CD8-positive, alpha-beta memory T cell (primary cell): Measurements from ENCODE around the gene TNFSF4. TPM values are rescaled to one million over a fixed set of nuclear protein-coding genes. Genes with fewer than 3 reads are reported as not detected.
"Not testable (repeated sequence)": the region's sequence is repeated elsewhere in the genome, so short reads cannot be mapped to it uniquely, and the experiment has no call there.

Experiments
- CTCF ChIA-PET: fragments of 350-600 bp; sonication (Branson Sonifier 250); formaldehyde crosslinking; loops from one replicate; lab custom pipeline; 2021; ENCODE audit warnings: antibody characterized with exemption; lab: Charles Lee
- POLR2A ChIA-PET: fragments of 350-600 bp; sonication (Branson Sonifier 250); formaldehyde crosslinking; loops from one replicate; lab custom pipeline; 2021; ENCODE audit warnings: antibody characterized with exemption; lab: Charles Lee
- DNase-seq, 5 donors: peaks; one replicate each; pipeline versions ENCODE4 v3.0.0 to v3.0.0-alpha.2; 2020 to 2022; ENCODE audit warnings: mixed read lengths in 1 of 5
- H3K27ac ChIP-seq: one replicate; pipeline ENCODE4 v1.7.0; 2013; ENCODE audit warnings: low read depth, mild to moderate bottlenecking, low read length, moderate library complexity
- H3K27me3 ChIP-seq: 2 replicates; pipeline ENCODE4 v1.7.0; 2013; ENCODE audit warnings: low read length, mild to moderate bottlenecking; ENCODE audit not compliant: insufficient read depth, poor library complexity, severe bottlenecking
- H3K36me3 ChIP-seq: 2 replicates; pipeline ENCODE4 v1.7.0; 2013; ENCODE audit warnings: mild to moderate bottlenecking, low read length, moderate library complexity; ENCODE audit not compliant: insufficient read depth
- H3K4me1 ChIP-seq: 2 replicates; pipeline ENCODE4 v1.7.0; 2013; ENCODE audit warnings: mild to moderate bottlenecking, low read length, moderate library complexity; ENCODE audit not compliant: insufficient read depth
- H3K4me3 ChIP-seq: 2 replicates; pipeline ENCODE4 v1.7.0; 2013; ENCODE audit warnings: mild to moderate bottlenecking, low read length
- H3K9me3 ChIP-seq: 2 replicates; pipeline ENCODE4 v1.7.0; 2013; ENCODE audit warnings: mild to moderate bottlenecking, low read length
- H3K27ac Mint-ChIP-seq, 8 donors: one replicate each; pipeline ENCODE4 v1.8.0; 2020 to 2021; ENCODE audit warnings: mixed read lengths in 8 of 8, mild to moderate bottlenecking in 6 of 8, inconsistent platforms in 3 of 8, moderate library complexity in 3 of 8
- H3K27me3 Mint-ChIP-seq, 2 donors: one replicate each; pipeline ENCODE4 v1.8.0; 2020 to 2021; ENCODE audit warnings: mixed read lengths in 2 of 2, mild to moderate bottlenecking in 1 of 2, moderate library complexity in 1 of 2
- H3K36me3 Mint-ChIP-seq, 3 donors: one replicate each; pipeline ENCODE4 v1.8.0; 2020 to 2021; ENCODE audit warnings: mixed read lengths in 3 of 3, inconsistent platforms in 1 of 3, mild to moderate bottlenecking in 1 of 3
- H3K4me1 Mint-ChIP-seq, 3 donors: one replicate each; pipeline ENCODE4 v1.8.0; 2020 to 2021; ENCODE audit warnings: mixed read lengths in 3 of 3, inconsistent platforms in 1 of 3, mild to moderate bottlenecking in 1 of 3
- H3K4me3 Mint-ChIP-seq, 7 donors: one replicate each; pipeline ENCODE4 v1.8.0; 2020 to 2021; ENCODE audit warnings: mixed read lengths in 7 of 7, mild to moderate bottlenecking in 6 of 7, moderate library complexity in 4 of 7, inconsistent platforms in 2 of 7
- H3K9me3 Mint-ChIP-seq, 5 donors: one replicate each; pipeline ENCODE4 v1.8.0; 2020 to 2022; ENCODE audit warnings: mixed read lengths in 5 of 5, mild to moderate bottlenecking in 3 of 5, moderate library complexity in 2 of 5, inconsistent platforms in 1 of 5
- polyA plus RNA-seq: library from polyadenylated mRNA; unstranded; fragments of 300-500 nt; fragmentation: Illumina TruSeq; gene quantifications from one replicate; pipeline ENCODE4 v1.2.3, GENCODE V29; 2021
- total RNA-seq, 2 experiments: library from RNA; stranded (reverse); gene quantifications; one replicate each; pipeline ENCODE4 v1.2.3, GENCODE V29; 2021

The TNFSF4 gene
- total and polyA plus RNA-seq, 3 experiments from 2014 or later, result 0.64 to 28.4 (median 27.7) TPM

DNA sequence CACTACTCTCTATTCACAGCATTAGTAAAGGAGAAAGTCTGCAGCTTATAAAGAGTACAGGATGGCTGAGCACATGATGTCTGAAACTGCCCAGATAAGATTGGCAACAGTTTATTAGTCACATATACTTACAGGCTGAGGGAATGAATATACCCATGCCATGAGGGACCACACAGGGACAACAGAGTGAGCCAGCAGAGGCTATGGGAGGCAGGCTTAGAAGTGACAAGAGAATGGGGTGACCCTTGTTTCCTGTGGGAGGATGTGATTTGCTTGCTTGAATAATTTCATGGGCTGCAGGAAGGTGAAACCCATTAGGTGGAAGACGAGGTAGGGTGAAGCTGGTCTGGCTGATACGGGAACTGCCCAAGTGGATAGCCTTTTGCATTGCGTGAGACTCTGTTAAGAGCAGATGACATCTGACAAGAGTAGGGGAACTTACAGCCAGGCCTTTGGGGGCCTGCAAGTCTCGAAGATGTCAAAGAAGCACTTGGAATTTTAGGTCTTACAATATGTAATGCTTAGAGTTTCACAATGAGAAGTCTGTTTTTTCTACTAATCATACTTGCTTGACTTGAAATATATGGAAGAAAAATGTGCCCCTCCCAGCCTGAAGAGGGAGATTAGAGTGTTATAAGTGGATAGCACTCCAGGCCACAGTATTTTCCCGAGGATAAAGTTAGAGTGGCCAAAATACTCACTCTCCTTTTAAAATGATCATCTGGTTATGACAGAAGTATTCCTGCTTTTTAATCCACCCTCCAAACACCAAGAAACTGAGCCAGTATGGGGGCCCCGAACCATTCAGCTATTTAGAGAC is 34.6 kb upstream of the TNFSF4 start:
- ChIA-PET CTCF (no interaction called here), POLR2A (no interaction called here)
- no peaks in the 10 kb centered on the region for H3K27me3 ChIP-seq
- DNase-seq, result no peak
- no peaks in the 10 kb centered on the region for H3K4me1 ChIP-seq
- no peak overlapping the region for H3K4me3 ChIP-seq
- peaks cover 0 to 2% of the 10 kb centered on the region in 2 donors for H3K27me3 Mint-ChIP-seq
- H3K36me3 ChIP-seq, result no peaks in the 10 kb centered on the region
- H3K36me3 Mint-ChIP-seq, result peaks cover 16 to 67% (median 29%) of the 10 kb centered on the region in 3 donors
- H3K9me3 ChIP-seq, result peaks cover 8% of the 10 kb centered on the region
- H3K4me3 Mint-ChIP-seq, result no peak overlapping the region
- H3K27ac Mint-ChIP-seq, result no peak overlapping the region
- no peak overlapping the region for H3K27ac ChIP-seq
- no peaks in the 10 kb centered on the region for H3K4me1 Mint-ChIP-seq
- peaks cover 18 to 38% (median 35%) of the 10 kb centered on the region in 5 donors for H3K9me3 Mint-ChIP-seq

DNA sequence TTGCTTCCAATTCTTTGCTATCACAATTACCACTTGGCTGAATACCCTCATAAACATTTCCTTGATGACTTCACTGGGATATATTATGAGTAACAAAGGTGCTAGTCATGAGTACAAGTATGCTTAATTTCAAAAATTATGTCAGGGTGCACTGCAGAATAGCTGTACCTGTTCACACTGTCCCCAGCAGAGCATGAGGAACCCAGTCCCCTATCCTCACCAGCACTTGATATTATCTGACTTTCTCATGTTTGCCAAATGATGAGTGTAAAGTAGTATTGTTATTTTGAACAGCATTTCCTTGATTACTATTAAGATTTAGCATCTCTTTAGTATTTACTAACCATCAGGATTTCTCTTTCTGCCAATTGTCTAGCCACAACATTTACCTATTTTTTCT is 33.5 kb upstream of the TNFSF4 start:
- CTCF ChIA-PET, result no interaction called here
- Mint-ChIP-seq H3K27me3 (peaks cover 0 to 2% of the 10 kb centered on the region in 2 donors), H3K4me3 (no peak overlapping the region), H3K9me3 (peaks cover 18 to 38% (median 36%) of the 10 kb centered on the region in 5 donors), H3K27ac (no peak overlapping the region), H3K36me3 (peaks cover 18 to 75% (median 29%) of the 10 kb centered on the region in 3 donors), H3K4me1 (no peaks in the 10 kb centered on the region)
- DNase-seq, result no peak
- POLR2A ChIA-PET, result no interaction called here
- peaks cover 8% of the 10 kb centered on the region for H3K9me3 ChIP-seq
- no peak overlapping the region for H3K4me3 ChIP-seq
- H3K27ac ChIP-seq, result no peak overlapping the region
- no peaks in the 10 kb centered on the region for H3K4me1 ChIP-seq
- H3K27me3 ChIP-seq, result no peaks in the 10 kb centered on the region
- no peaks in the 10 kb centered on the region for H3K36me3 ChIP-seq

DNA sequence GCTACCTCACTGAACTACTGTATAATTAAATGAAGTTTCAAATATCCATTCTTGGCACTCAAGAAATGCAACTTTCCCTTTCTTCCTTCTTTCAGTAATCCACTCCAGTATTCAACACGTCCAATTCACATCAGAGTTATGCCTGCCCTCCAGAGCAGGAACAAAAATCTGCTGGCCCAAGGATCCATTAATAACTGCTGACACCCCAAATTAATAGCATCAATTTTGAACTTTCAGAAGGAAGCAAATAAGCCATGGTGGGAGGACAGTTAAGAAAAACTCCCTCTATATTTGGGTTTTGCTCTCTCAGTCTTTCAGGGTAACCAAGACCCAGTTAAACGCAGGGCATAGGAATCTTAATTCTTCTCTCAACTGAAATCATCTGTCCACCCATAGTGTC is 31.9 kb upstream of the TNFSF4 start:
- H3K27ac Mint-ChIP-seq, result no peak overlapping the region
- Histone ChIP-seq H3K27me3 (no peaks in the 10 kb centered on the region), H3K4me1 (no peaks in the 10 kb centered on the region), H3K9me3 (peaks cover 8% of the 10 kb centered on the region), H3K4me3 (no peak overlapping the region), H3K36me3 (no peaks in the 10 kb centered on the region), H3K27ac (no peak overlapping the region)
- H3K36me3 Mint-ChIP-seq, result peaks cover 16 to 78% (median 29%) of the 10 kb centered on the region in 3 donors
- ChIA-PET POLR2A (interaction anchor here (0.6 kb wide), 1 partner anchor 67 kb away, joined by 3 read pairs; no protein-coding TSS in a partner anchor), CTCF (no interaction called here)
- peaks cover 0 to 2% of the 10 kb centered on the region in 2 donors for H3K27me3 Mint-ChIP-seq
- no peaks in the 10 kb centered on the region for H3K4me1 Mint-ChIP-seq
- peaks cover 18 to 40% (median 30%) of the 10 kb centered on the region in 5 donors for H3K9me3 Mint-ChIP-seq
- H3K4me3 Mint-ChIP-seq, result no peak overlapping the region
- no peak for DNase-seq

DNA sequence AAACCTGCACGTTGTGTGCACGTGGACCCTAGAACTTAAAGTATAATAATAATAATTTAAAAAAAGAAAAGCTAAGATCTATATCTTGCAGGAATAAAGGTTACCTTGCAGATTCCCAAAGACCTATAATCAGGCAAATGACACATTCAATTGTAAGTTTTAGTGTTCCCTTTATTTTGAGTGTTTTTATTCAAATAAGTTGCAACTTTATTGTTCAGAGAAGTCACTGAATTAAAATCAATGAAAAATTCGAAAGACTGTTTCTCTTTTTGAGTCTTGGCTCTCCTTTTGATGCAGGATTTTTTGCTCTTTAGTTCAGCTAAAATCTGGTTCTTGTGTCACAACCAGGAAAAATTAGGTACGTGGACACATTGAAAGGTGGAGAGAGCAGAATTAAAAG is 27.8 kb upstream of the TNFSF4 start:
- H3K4me3 Mint-ChIP-seq, result no peak overlapping the region
- Histone ChIP-seq H3K4me3 (no peak overlapping the region), H3K27me3 (no peaks in the 10 kb centered on the region), H3K36me3 (no peaks in the 10 kb centered on the region), H3K4me1 (no peaks in the 10 kb centered on the region), H3K9me3 (no peaks in the 10 kb centered on the region), H3K27ac (no peak overlapping the region)
- no peak for DNase-seq
- ChIA-PET CTCF (no interaction called here), POLR2A (no interaction called here)
- H3K36me3 Mint-ChIP-seq, result peaks cover 10 to 72% (median 16%) of the 10 kb centered on the region in 3 donors
- no peaks in the 10 kb centered on the region for H3K4me1 Mint-ChIP-seq
- H3K9me3 Mint-ChIP-seq, result peaks cover 3 to 25% (median 10%) of the 10 kb centered on the region in 5 donors
- H3K27me3 Mint-ChIP-seq, result no peaks in the 10 kb centered on the region
- no peak overlapping the region for H3K27ac Mint-ChIP-seq

DNA sequence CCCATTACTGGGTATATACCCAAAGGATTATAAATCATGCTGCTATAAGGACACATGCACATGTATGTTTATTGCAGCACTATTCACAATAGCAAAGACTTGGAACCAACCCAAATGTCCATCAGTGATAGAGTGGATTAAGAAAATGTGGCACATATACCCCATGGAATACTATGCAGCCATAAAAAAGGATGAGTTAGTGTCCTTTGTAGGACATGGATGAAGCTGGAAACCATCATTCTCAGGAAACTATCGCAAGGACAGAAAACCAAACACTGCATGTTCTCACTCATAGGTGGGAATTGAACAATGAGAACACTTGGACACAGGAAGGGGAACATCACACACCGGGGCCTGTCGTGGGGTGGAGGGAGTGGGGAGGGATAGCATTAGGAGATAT is 27.3 kb upstream of the TNFSF4 start:
- H3K36me3 ChIP-seq, H3K27ac ChIP-seq, H3K4me3 ChIP-seq, H3K27me3 ChIP-seq, H3K27ac Mint-ChIP-seq, H3K4me3 Mint-ChIP-seq, H3K4me1 Mint-ChIP-seq, DNase-seq, CTCF ChIA-PET, H3K27me3 Mint-ChIP-seq, H3K4me1 ChIP-seq, H3K9me3 ChIP-seq, POLR2A ChIA-PET: not testable (repeated sequence)
- Mint-ChIP-seq H3K9me3 (peaks cover 3 to 28% (median 12%) of the 10 kb centered on the region in 5 donors), H3K36me3 (peaks cover 10 to 75% (median 16%) of the 10 kb centered on the region in 3 donors)

DNA sequence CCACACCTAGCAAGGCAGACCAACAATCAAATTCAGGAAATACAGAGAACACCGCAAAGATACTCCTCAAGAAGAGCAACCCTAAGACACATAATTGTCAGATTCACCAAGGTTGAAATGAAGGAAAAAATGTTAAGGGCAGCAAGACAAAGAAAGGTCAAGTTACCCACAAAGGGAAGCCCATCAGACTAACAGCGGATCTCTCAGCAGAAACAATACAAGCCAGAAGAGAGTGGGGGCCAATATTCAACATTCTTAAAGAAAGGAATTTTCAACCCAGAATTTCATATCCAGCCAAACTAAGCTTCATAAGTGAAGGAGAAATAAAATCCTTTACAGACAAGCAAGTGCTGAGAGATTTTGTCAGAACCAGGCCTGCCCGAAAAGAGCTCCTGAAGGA is 21.9 kb upstream of the TNFSF4 start:
- H3K27ac Mint-ChIP-seq, H3K9me3 ChIP-seq, POLR2A ChIA-PET, DNase-seq, H3K4me3 Mint-ChIP-seq, H3K36me3 ChIP-seq, H3K4me1 ChIP-seq, H3K4me3 ChIP-seq, H3K27me3 ChIP-seq, H3K27me3 Mint-ChIP-seq, H3K27ac ChIP-seq, CTCF ChIA-PET: not testable (repeated sequence)
- H3K4me1 Mint-ChIP-seq, result peaks cover 0 to 12% (median 2%) of the 10 kb centered on the region in 3 donors
- peaks cover 6 to 63% (median 16%) of the 10 kb centered on the region in 3 donors for H3K36me3 Mint-ChIP-seq
- peaks cover 3 to 32% (median 21%) of the 10 kb centered on the region in 5 donors for H3K9me3 Mint-ChIP-seq

DNA sequence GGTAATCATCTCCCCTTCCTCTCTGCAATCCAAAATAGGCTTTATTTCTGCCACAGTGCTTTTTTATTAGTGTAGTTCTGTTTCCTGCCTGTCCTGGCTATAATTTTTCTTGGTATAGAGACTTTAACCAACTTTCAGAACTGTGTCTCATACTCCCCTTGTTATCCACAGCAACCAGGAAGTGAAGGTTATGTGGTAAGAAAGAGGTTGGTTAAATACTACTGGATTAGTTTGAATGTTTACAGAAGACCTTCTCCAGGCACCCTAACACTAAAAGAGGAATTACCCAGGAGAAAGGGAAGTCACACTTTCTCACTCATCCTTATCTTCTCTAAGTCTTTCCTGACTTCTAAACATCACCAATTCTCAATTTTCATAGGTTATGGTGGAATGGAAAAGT is 17.8 kb upstream of the TNFSF4 start:
- POLR2A ChIA-PET, result no interaction called here
- Mint-ChIP-seq H3K27ac (peak overlapping the region in 1 of 8 donors; percentile 75), H3K4me3 (no peak overlapping the region), H3K36me3 (peaks cover 6 to 46% (median 9%) of the 10 kb centered on the region in 3 donors), H3K9me3 (peaks cover under 1 to 16% (median 12%) of the 10 kb centered on the region in 5 donors), H3K27me3 (no peaks in the 10 kb centered on the region), H3K4me1 (peaks cover 0 to 19% (median 4%) of the 10 kb centered on the region in 3 donors)
- Histone ChIP-seq H3K36me3 (no peaks in the 10 kb centered on the region), H3K9me3 (no peaks in the 10 kb centered on the region), H3K27me3 (no peaks in the 10 kb centered on the region), H3K4me3 (no peak overlapping the region), H3K4me1 (no peaks in the 10 kb centered on the region), H3K27ac (no peak overlapping the region)
- no peak for DNase-seq
- CTCF ChIA-PET, result no interaction called here

DNA sequence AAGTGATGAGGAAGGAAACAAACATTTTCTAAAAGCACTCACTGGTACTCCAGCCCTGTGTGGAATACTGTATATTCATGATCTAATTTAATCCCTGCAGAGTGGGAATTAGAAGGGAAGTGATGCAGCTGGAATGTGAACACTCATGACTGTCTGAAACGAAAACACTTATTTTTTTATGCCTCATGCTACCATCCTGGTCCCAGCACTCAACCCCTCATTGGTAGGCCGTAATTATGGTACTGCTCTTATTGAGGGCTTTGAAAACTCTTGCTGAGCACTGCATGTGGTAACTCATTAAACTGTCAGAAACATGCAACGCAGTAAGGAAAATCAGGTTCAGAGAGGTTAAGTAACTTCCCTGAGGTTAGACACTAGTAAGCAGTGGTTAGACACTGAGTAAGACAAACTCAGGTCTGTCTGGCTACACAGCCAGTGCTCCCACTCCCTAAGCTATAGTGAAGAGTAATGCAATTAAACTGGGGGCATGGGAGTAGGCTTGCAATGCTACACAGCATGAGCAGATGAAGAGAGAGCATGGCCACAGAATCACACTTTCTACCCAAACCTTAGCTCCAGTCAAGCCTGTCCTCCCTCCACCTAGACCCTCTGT is 17.3 kb upstream of the TNFSF4 start:
- ChIA-PET CTCF (no interaction called here), POLR2A (no interaction called here)
- H3K36me3 Mint-ChIP-seq, result peaks cover 6 to 40% (median 7%) of the 10 kb centered on the region in 3 donors
- H3K9me3 Mint-ChIP-seq, result peaks cover 0 to 10% (median 8%) of the 10 kb centered on the region in 5 donors
- peaks cover 0 to 19% (median 4%) of the 10 kb centered on the region in 3 donors for H3K4me1 Mint-ChIP-seq
- H3K27me3 Mint-ChIP-seq, result no peaks in the 10 kb centered on the region
- H3K27me3 ChIP-seq, result no peaks in the 10 kb centered on the region
- no peak overlapping the region for H3K4me3 ChIP-seq
- H3K4me3 Mint-ChIP-seq, result no peak overlapping the region
- peak overlapping the region in 3 of 8 donors; percentile 14 to 75 (median 15) for H3K27ac Mint-ChIP-seq
- H3K4me1 ChIP-seq, result no peaks in the 10 kb centered on the region
- no peaks in the 10 kb centered on the region for H3K9me3 ChIP-seq
- H3K36me3 ChIP-seq, result no peaks in the 10 kb centered on the region
- DNase-seq, result no peak
- no peak overlapping the region for H3K27ac ChIP-seq
